IPS DF 4.7 (cell line): ENCODE data around the gene KATNB1.

Experiments used
- DNase-seq: peaks from one replicate; pipeline ENCODE4 v3.0.0-alpha.2; 2013; ENCODE audit warnings: low spot score; ENCODE audit errors: extremely low read depth

The KATNB1 gene

DNA sequence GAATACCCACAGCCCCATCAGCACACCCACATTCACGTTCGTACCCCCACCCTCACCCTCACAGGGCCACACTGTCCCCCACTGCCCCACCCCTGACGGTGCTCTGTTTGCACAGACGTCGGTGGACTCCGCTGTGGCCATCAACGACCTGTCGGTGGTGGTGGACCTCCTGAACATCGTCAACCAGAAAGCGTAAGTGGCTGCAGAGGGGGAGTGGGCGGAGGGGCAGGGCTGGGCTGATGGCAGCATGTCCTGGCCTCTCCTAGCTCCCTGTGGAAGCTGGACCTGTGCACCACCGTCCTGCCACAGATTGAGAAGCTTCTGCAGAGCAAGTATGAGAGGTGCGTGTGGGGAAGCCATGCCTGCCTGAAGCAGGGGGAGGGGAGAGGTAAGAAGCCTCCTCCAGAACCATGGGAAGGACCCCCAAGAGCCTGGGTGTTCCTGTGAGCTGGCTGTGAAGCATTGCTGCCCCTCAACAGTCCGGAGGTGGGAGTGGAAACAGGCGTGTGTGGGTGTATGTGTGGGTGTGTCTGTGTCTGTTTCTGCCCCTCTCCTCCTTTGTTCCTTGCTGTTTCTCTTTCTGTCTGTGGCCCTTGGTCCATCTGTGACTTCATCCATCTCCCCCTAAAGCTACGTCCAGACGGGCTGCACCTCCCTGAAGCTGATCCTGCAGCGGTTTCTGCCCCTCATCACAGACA is 20.3 kb downstream of the KATNB1 start:
- no peak for DNase-seq

DNA sequence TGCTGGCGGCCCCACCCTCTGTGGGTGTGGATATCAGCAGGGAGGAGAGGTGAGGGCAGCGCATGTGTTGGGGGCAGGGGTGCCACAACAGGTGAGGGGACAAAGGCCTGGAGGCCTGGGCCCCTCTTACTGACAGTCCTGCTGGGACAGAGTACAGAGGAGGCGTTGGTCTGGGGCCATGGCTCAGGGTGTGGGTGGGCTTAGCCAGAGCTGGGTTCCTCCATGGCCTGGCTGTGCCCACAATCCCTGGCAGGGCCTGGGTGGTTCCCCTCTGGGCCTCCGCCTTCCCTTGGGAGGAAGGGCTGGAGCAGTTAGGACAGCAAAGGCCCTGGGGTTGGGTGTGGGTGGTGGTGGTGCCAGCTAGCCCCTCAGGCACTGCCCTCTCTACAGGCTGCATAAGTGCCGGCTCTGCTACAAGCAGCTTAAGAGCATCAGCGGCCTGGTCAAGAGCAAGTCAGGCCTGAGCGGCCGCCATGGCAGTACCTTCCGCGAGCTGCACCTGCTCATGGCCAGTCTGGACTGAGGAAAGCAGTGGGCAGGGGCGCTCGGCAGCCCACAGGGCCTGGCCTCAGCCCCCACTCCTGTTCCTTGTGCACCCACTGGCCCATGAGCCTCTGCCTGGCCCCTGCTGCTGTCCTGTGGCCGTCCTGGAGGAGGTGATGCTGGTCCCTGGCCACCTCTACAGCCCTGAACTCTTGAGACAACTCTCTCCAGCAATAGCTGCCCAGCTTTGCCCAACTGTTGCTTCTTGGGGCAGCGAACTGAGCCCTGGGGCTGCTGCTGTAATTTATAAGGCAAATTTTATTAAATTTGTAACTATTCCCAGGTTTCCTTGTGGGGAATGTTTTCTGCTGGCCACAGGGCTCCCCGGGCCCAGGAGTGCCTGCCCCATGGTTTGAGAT is 21.1 kb downstream of the KATNB1 start:
- DNase-seq: no peak

DNA sequence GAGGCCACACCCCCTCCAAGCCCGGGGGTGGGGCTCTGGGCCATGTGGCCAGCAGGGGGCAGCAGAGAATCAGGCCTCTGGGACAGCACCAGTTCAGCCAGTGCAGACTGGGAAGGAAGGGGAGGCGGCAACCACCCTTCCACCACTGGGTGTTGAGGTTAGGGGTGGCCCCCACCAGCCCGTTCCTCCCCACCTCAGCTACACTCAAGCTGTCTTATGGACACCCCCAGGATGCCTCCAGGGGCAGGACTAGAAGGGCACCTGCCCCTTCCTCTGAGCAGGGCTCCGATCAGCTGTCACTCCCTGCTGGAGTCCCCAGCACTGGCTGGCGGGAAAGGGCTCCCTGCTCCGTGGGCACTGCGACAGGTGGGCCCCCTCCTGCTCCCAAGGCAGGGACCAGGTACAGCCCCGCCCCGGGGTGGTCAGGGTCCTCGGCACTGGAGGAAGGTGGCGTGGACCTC is 21.8 kb downstream of the KATNB1 start:
- DNase-seq: no peak

DNA sequence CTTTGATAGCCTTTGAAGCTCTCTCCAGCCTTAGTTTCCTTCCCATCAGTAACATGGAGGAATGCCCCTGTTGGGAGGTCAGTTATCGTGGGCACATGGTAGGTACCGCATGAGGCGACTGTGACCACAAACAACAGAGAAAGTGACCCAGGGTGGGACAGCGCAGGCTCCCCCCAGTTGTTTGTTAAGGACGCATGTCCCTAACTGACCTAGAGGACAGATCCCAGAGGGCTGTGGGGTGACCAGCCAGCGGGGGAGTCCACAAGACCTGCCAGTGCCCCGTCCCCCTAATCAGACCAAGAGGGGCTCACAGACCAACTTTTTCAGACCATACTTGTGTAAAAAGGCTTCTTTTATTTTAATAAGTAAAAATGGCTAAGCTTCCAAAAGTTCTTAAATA is 22.3 kb downstream of the KATNB1 start:
- DNase-seq: no peak

DNA sequence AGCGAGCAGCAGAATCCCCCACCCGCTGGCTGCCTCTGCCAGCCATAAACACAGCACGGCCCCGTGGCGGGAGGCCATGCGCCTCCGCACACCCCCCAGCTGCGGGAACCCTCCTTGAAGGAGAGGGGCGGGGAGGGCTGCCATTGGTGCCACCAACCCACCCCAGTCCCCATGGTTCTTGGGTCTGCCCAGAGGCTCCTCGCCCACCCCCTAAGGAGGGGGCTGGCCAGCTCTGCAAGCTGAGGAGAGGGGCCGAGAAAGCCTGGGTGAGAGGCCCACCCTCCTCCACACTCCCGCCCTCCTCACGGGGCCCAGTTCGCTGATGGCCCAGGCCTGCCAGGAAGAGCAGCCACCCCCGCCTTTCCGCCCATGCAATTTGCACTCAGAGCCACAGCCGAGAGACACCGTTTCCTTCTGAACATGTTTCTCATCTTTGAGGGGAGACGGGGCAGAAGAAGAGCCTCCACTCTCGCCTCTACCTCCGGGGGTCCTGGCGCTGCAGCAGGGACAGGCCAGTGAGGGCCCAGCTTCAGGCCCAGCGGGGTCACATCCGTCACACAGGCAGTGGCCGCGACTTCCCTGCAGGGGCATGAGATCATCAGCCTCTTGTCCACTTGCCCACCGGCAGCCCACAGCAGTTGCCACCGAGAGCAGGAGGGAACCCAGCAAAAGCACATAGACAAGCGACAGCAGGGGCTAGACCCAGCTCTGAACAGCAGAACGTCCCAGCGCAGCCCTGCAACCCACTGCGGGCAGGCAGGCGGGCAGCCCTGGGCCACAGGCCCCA is 23.0 kb downstream of the KATNB1 start:
- no peak for DNase-seq

DNA sequence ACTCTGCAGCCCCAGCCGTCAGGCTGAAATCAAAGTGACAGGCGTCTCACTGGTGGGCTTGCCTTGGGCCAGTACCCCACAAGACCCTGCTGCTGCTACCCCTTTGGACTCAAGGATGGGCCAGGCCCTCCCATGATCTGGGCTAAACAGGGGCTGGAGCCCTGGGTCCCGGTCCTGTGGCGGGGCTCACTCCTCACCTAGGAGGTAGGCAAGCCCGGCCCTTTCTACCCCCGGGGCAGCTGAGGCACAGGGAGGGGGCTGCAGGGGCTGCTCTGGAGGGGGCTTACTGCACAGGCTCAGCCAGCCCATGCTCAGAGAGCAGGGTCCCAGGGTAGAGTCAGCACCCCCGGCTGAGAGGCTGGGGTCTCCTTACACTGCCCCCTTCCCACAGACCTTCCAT is 23.6 kb downstream of the KATNB1 start:
- no peak for DNase-seq

DNA sequence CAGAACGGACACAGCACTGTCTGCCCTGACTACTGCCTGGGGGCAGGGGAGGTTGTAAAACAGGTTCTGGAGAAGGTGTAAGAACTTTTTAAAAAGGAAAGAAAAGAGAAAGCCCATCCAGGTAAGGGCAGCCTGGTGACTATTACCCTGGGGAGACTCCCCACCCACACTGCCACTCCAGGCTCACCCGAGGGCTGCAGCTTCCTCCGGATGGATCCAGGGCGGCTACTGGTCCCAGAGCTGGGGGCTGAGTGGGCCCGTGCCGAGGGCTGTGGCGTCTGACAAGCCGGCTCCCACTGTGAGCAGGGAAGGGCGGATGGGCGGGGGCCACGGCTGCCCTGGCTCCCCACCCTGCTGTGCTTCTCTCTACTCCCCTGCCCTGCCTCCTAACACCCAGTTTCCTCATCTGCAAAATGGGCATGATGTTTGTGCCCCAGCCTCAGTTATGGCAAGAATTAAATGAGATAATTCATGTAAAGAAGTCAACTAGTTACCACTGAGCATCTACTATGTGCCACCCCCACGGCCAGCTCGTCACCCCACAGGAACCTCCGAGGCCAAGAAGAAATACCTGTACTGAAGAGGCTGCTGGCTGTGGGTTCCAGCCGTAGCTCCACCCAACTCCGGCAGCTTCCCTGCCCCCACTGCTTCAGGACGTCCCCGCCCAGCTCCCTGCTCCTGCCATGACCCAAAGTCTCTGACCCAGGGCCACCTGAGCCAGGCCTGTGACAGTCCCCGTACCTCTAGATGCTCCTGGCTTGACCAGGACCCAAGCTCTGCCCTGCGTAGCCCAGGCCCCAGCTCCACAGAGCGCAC is 24.2 kb downstream of the KATNB1 start:
- no peak for DNase-seq

DNA sequence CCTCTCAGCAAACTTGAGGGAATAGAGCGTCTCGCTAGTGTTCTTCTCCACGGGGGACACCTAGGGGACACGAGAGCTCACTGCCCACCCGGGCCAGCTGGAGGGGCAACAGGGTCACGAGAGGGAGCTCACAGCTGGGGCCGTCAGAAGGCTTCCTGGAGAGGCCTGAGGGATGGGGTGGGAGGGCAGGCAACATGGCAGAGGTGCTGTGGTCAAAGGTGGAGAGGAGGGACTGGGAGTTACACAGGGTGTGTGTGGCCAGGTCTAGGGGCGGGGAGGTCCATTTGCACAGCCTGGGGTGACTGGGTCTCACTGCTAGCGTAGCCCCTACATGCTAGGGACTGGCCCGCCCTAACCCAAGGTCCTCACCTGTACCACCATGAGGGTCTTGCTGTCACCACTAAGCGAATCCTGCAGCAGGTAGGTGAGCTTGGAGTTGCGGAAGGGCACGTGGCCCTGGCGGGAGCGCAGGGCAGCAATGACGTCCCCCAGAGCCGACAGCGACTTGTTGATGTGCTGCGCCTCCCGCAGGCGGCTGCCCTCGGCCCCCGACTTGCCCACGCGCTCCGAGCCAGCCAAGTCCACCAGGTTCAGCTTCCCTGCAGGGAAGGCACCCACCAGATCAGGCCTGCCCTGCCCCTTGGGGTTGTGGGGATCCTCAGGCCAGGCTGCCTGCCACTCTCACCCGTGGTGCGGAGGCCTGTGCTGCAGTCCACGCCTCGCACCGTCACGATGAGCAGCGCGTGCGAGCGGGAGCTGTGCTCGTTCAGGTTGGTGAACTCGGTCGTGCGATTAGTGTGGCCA is 25.0 kb downstream of the KATNB1 start:
- no peak for DNase-seq

DNA sequence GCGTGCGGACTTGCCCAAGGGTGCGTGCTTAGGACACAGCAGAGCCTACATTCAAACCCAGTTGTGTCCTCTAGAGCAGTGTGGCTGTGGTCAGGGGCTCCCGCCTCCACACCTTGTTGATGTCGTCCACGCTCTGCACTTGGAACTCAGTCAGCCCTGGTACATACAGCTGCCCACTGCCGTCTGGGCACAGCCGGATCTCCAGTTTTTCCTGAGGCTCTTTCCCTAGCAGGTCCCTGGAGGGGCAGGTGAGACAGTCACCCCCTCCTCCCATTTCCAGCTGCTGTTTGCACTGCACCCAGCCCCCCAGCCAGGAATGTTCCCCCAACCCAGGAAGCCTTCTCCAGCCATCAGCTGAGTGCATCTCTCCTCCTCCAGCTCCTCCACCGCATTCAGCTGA is 25.7 kb downstream of the KATNB1 start:
- DNase-seq: no peak

DNA sequence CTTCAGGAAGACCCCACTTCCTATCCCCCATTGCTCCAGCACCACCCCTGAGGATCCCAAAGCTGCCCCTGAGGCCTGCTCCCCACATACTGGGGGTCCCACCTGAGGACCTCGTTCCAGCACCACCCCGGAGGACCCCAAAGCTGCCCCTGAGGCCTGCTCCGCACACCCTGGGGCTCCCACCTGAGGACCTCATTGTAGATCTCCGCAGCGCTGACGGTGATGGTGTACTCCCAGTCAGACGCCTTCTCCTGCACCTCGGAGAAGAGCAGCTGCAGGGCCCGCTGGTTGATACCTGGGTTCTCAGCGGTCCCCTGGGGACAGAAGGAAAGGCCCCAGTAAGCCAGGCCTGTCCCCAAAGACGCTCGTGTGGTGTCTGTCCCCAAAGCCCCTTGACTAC is 26.4 kb downstream of the KATNB1 start:
- no peak for DNase-seq

DNA sequence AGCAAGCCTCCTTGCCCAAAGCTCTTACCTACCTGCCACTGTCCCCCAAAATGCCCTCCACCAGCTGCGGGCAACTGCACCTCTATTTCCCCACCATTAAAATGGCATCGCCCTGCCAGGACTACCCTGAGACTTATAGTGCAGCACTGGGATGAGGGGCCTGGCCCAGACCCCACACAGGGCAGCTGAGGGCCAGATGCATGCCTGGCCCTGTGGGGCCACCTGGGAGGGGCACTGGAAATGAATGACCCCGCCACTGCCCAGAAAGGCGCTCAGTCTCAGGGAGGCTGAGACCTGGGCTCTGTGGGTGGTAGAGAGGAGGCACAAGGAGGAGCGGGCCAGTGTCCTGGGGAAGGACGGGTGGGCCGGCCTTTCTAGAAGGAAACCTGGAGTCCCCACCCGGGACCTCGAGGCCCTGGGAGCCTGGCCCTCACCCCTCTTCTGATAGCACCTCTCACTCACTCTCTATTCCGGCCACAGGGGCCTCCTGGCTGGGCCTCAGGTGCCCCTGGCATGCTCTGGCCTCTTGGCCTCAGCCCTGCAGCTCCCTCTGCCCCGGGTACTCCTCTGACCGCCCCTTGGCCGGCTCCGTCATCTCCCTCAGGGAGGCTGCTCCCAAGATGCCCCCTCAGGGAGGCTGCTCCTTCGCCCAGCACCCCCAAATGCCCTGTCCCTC is 26.9 kb downstream of the KATNB1 start:
- no peak for DNase-seq

DNA sequence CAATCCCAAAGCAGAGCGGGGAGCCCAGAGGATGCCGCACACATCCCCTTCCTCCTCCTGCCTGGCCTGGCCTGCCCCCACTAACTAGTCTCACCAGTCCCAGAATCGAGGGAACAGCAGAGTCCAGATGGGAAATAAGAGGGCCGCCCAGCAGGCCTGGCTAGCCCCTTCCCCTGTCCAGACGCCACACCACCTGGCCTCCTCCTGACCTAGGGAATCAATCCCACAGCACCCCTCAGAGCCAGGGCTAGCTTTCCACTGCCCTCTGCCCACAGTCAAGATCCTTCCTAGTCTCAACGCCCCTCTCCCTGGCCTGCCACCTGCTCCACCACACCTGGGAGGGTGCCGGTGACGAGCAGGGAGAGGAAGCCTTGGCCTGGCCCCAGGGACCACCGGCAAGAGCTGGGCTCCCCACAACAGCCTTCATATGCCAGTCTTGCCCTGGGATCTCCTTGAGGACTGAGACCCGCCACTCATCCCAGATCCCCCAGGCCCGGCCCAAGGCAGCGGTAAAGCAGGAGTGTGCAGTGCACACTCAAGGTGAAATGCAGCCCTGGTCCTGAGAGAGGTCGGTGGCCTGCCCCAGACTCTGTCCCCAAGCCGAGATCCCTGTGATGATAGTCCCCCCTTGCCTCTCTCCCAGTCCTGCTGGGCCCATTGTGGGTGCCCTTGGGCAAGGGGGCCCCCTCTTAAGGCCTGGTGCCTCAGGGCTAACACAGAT is 27.9 kb downstream of the KATNB1 start:
- DNase-seq: no peak

DNA sequence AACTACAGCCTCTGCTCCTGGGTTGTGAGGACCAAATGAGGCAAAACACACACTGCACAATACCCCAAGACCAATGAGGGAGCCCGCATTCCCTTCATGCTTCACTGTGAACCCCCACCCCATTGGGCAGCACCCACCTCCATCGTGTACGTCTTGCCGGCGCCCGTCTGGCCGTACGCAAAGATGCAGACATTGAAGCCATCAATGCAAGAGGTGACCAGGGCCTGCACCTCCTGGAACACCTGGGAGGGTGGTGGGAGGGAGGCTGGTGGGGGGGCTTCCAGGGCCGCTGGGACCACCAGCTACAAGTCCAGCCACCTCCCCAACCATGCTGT is 28.4 kb downstream of the KATNB1 start:
- no peak for DNase-seq

DNA sequence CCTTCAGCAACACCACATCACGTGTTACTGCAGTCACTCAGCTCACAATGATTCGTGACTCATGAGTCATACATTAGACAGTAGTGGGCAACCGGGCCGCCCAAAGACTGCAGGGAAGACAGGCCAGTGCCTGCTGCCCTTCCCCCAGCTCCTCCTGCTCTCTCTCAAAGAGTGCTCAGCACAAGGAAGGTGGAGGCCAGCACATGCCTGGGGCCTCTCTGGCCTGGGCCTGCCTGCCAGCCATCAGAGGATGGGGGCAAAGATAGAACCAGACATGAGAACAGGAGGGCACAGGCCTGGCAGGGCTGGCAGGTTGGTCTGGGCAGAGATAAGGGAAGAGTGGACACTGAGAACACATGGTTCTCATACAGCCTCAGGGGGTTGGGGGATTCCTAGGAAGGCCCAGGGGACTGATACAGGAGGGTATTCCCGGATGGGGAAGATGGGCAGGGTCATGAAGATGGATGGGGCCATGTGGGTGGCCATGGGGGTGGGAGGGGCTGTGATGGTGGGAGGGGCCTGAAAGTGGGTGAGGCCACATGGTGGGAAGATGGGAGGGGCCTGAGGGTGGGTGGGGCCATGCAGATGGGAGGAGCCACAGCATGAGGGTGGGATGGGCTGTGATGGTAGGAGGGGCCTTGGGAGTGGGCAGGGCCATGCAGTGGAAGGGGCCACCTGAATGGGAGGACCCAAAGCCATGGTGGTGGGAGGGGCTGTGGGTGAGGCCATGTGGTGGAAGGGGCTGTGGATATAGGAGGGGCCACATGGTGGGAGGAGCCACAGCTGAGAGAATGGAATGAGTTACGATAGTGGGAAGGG is 29.0 kb downstream of the KATNB1 start:
- peak; percentile 78 for DNase-seq

DNA sequence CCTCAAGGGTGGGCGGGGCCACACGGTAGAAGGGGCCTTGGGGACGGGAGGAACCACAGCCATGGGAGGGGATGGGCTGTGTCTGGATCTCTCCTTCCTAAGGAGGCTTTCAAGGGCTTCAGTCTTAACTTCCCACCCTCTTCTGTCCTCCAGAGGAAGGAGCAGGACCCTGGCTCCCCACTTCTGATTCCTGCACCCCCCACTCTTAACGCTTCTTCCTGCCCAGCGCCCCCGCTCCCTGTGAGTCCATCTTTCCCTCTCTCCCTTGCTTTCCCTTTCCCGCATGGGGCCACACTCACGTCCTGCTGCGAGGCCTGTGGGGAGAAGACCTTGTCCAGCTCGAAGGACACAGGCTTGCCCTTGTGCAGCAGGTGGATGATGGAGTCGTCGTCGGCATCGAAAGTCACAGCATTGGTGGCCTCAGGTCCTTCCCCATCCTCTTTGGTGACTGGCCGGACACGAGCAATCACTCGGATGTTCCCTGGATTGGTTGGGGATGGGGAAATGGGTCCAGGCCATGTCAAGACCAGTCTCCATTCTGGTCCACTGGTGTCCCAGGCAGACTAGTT is 29.7 kb downstream of the KATNB1 start:
- no peak for DNase-seq

DNA sequence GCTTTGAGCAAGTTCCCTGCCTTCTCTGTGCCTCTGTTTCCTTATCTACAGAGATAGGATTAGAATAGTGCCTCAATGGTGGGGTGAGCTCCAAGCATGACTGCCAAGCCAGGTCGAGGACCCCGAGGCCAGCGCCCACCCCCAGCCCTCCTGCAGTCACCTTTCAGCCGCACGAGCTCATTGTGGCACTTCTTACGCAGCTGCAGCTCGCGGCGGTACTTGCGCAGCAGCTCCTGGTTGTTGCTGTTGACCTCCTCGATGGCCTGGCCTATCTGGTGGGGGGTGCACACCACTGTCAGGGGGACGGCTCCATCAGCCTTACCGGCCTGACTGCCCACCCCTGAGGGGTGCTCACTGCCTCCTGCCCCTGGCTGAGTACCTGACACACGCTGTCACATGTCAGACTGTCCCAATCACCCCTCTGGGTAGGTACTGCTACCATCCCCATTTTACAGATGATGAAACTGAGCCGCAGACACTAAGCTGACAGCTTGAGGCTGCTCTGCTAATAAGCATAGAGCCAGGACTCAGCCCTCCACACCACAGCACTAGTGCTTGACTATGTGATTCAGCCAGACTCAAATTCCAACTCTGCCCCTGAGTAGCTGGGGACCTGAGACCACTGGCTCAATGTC is 31.3 kb downstream of the KATNB1 start:
- DNase-seq: no peak

DNA sequence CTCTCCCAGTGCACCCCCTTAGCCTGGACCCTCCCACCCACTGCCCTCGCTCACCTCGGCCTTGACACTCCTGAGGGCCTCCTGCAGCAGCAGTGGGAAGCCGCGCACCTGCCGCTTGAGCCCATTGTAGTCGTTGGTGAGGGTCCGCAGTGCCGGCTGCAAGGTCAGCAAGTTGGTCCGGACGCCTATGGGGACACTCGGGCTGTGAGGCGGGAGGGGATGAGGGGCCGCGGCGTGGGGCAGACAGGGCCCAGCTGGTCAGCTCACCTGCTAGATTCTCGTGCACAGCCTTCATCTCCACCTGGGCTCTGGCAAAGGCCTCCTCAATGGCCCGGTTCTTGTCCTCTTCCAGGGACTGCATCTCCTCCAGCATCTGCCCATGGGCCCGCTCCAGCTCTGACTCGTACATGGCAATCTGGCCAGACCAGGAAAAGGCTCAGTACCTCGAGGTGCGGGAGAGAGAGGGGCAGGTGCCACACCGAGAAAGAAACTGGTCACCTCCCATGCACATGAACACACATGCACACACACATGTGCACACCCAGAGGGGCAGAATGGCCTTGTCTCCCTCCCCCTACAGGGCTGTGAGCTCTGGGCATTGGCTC is 34.1 kb downstream of the KATNB1 start:
- no peak for DNase-seq
